Astrocyte (in vitro differentiated cells and primary cell): ENCODE measurements around the gene LRRC74A. TPM values are rescaled to one million over a fixed set of nuclear protein-coding genes. Genes with fewer than 3 reads are reported as not detected.

ENCODE experiments used
- DNase-seq: peaks from one replicate; pipeline ENCODE4 v3.0.0-alpha.2; 2010; ENCODE audit warnings: low read depth
- FAIRE-seq: peaks from 2 replicates; lab custom pipeline; 2011; peaks lifted over from hg19 to GRCh38; lab: Jason Lieb, UNC
- H2AFZ ChIP-seq: 2 replicates; pipeline ENCODE4 v1.6.0; 2012; ENCODE audit warnings: low read depth, low read length, inconsistent platforms
- H3K27ac ChIP-seq: 2 replicates; pipeline ENCODE4 v1.5.1; 2011; ENCODE audit warnings: low read depth, low read length, inconsistent platforms
- H3K27me3 ChIP-seq: 2 replicates; pipeline ENCODE4 v1.6.0; 2011; ENCODE audit warnings: low read length, inconsistent platforms; ENCODE audit not compliant: insufficient read depth
- H3K36me3 ChIP-seq: 2 replicates; pipeline ENCODE4 v1.5.1; 2011; ENCODE audit warnings: low read length, inconsistent platforms; ENCODE audit not compliant: insufficient read depth
- H3K4me1 ChIP-seq: 2 replicates; pipeline ENCODE4 v1.5.1; 2011; ENCODE audit warnings: low read length, inconsistent platforms; ENCODE audit not compliant: insufficient read depth
- H3K4me2 ChIP-seq: 2 replicates; pipeline ENCODE4 v1.6.0; 2012; ENCODE audit warnings: low read length, inconsistent platforms
- H3K4me3 ChIP-seq: 2 replicates; pipeline ENCODE4 v1.5.1; 2011; ENCODE audit warnings: low read depth, mild to moderate bottlenecking, low read length, inconsistent platforms; ENCODE audit not compliant: insufficient read depth
- H3K79me2 ChIP-seq: 2 replicates; pipeline ENCODE4 v1.6.0; 2012; ENCODE audit warnings: mild to moderate bottlenecking, low read length, inconsistent platforms; ENCODE audit not compliant: insufficient read depth
- H3K9ac ChIP-seq: 2 replicates; pipeline ENCODE4 v1.6.0; 2012; ENCODE audit warnings: mild to moderate bottlenecking, low read length, inconsistent platforms
- H3K9me3 ChIP-seq: 2 replicates; pipeline ENCODE4 v1.5.1; 2012; ENCODE audit warnings: low read depth, mild to moderate bottlenecking, low read length, inconsistent platforms; ENCODE audit not compliant: insufficient read depth
- H4K20me1 ChIP-seq: 2 replicates; pipeline ENCODE4 v1.6.0; 2012; ENCODE audit warnings: low read length, inconsistent platforms; ENCODE audit not compliant: insufficient read depth
- H3K27ac Mint-ChIP-seq: one replicate; pipeline ENCODE4 v1.8.0; 2021; ENCODE audit warnings: mild to moderate bottlenecking, mixed read lengths; ENCODE audit not compliant: unreplicated experiment
- H3K27me3 Mint-ChIP-seq: one replicate; pipeline ENCODE4 v1.8.0; 2021; ENCODE audit warnings: low read depth, mixed read lengths; ENCODE audit not compliant: unreplicated experiment
- H3K36me3 Mint-ChIP-seq: one replicate; pipeline ENCODE4 v1.8.0; 2021; ENCODE audit warnings: low read depth, mixed read lengths; ENCODE audit not compliant: unreplicated experiment
- H3K4me1 Mint-ChIP-seq: one replicate; pipeline ENCODE4 v1.8.0; 2021; ENCODE audit warnings: low read depth, mixed read lengths; ENCODE audit not compliant: unreplicated experiment
- H3K4me3 Mint-ChIP-seq: one replicate; pipeline ENCODE4 v1.8.0; 2021; ENCODE audit warnings: mild to moderate bottlenecking, moderate library complexity, mixed read lengths; ENCODE audit not compliant: unreplicated experiment
- H3K9me3 Mint-ChIP-seq: one replicate; pipeline ENCODE4 v1.8.0; 2021; ENCODE audit warnings: mild to moderate bottlenecking, mixed read lengths; ENCODE audit not compliant: unreplicated experiment
- CTCF ChIP-seq: IDR thresholded peaks from 2 replicates; pipeline ENCODE4 v1.5.1; 2011; ENCODE audit warnings: low read depth, mild to moderate bottlenecking, inconsistent platforms, low read length, moderate library complexity; ENCODE audit not compliant: insufficient read depth
- EZH2 ChIP-seq: IDR thresholded peaks from 2 replicates; pipeline ENCODE4 v1.6.1; 2012; ENCODE audit warnings: mild to moderate bottlenecking, low read length, inconsistent platforms; ENCODE audit not compliant: insufficient read depth
- total RNA-seq: library from RNA; stranded (reverse); gene quantifications from 2 replicates; pipeline ENCODE4 v1.2.1, GENCODE V29; 2021

Gene LRRC74A
- total RNA-seq, 1 donor from 2014 or later = not detected

- TF ChIP-seq EZH2 (no peak), CTCF (no peak)
- Histone ChIP-seq H3K27ac (peak overlapping the region; percentile 98), H2AFZ (peak overlapping the region; percentile 20), H3K4me3 (no peak overlapping the region), H3K9me3 (no peaks in the 10 kb centered on the region), H3K79me2 (no peaks in the 10 kb centered on the region), H3K36me3 (no peaks in the 10 kb centered on the region), H4K20me1 (no peaks in the 10 kb centered on the region), H3K27me3 (no peaks in the 10 kb centered on the region), H3K4me2 (peak overlapping the region; percentile 78), H3K9ac (peak overlapping the region; percentile 86), H3K4me1 (peaks cover 52% of the 10 kb centered on the region)
- Mint-ChIP-seq H3K4me3 (peak overlapping the region; percentile 21), H3K27ac (peak overlapping the region; percentile 96), H3K27me3 (no peaks in the 10 kb centered on the region), H3K4me1 (peaks cover 74% of the 10 kb centered on the region), H3K36me3 (no peaks in the 10 kb centered on the region), H3K9me3 (peaks cover 2% of the 10 kb centered on the region)
- peak; percentile 50 for FAIRE-seq
- DNase-seq = peak; percentile 97
Measured at GRCh38 chr14:76918782-76919394, 92.7 kb downstream of the LRRC74A start.

Other genes starting within 250 kb of the LRRC74A start
- 13.6 and 23.6 TPM in 2 replicates for gene VASH1, start 64.9 kb upstream of the LRRC74A start, total RNA-seq
- gene ANGEL1, start 13.5 kb upstream of the LRRC74A start, total RNA-seq = 12.7 and 15.0 TPM in 2 replicates
- gene IRF2BPL, start 202.3 kb downstream of the LRRC74A start, total RNA-seq = 42.7 and 55.3 TPM in 2 replicates